ENCODE measurements around the gene PAX6.

PAX6 gene

GRCh38 chr11:31822175-31822926 is 11.2 kb upstream of the PAX6 start:
- DNase-seq = no peak

GRCh38 chr11:31821766-31822165 is 10.6 kb upstream of the PAX6 start:
- no peak for DNase-seq

GRCh38 chr11:31821235-31821764 is 10.2 kb upstream of the PAX6 start:
- DNase-seq = no peak

GRCh38 chr11:31820438-31820818 is 9.3 kb upstream of the PAX6 start:
- DNase-seq = peak; percentile 27

GRCh38 chr11:31819621-31820437 is 8.7 kb upstream of the PAX6 start:
- DNase-seq = no peak

GRCh38 chr11:31818874-31819331 is 7.8 kb upstream of the PAX6 start:
- DNase-seq = no peak

- DNase-seq = no peak
These were observed 7.3 kb upstream of the PAX6 start for GRCh38 chr11:31818425-31818755.

- DNase-seq = no peak
These were observed 6.7 kb upstream of the PAX6 start for GRCh38 chr11:31817621-31818424.

- DNase-seq = no peak
These were observed 6.0 kb upstream of the PAX6 start for GRCh38 chr11:31817054-31817620.

GRCh38 chr11:31816468-31817053 is 5.4 kb upstream of the PAX6 start:
- DNase-seq = no peak

GRCh38 chr11:31815711-31816467 is 4.8 kb upstream of the PAX6 start:
- no peak for DNase-seq

- DNase-seq = no peak
These were observed 3.2 kb upstream of the PAX6 start for GRCh38 chr11:31814176-31814868.

GRCh38 chr11:31813391-31814175 is 2.5 kb upstream of the PAX6 start:
- DNase-seq = no peak

GRCh38 chr11:31812383-31813381 is 1.6 kb upstream of the PAX6 start:
- DNase-seq = peak; percentile 19

GRCh38 chr11:31809857-31810778 is 1.0 kb downstream of the PAX6 start:
- peak; percentile 24 for DNase-seq

- DNase-seq = no peak
These were observed 1.6 kb downstream of the PAX6 start for GRCh38 chr11:31809541-31809856.

GRCh38 chr11:31808721-31809540 is 2.2 kb downstream of the PAX6 start:
- DNase-seq = no peak

Data from inflammatory macrophage treated with lipopolysaccharide for 4 hours (primary cell).